Measurements from ENCODE around the gene URB2. TPM values are rescaled to one million over a fixed set of nuclear protein-coding genes. Genes with fewer than 3 reads are reported as not detected.

URB2 gene
- total RNA-seq, 1 experiment from 2014 or later, result 53.2 TPM

- Histone ChIP-seq H3K4ac (ENCODE audit: low read depth, low read length) (no peak overlapping the region), H3K9me3 (ENCODE audit: control insufficient read depth, low read depth, low read length) (no peaks in the 10 kb centered on the region), H2BK5ac (ENCODE audit: insufficient read length, low read length) (no peak overlapping the region), H3K18ac (ENCODE audit: insufficient read length, low read depth, low read length) (no peak overlapping the region), H2BK20ac (ENCODE audit: low read depth, low read length, poor library complexity, severe bottlenecking) (no peak overlapping the region), H2BK12ac (ENCODE audit: insufficient read length, low read depth, low read length) (no peak overlapping the region), H4K91ac (ENCODE audit: insufficient read length, low read depth, low read length) (no peak overlapping the region), H3K27ac (ENCODE audit: insufficient read length, low read depth, low read length) (no peak overlapping the region), H3K23ac (ENCODE audit: insufficient read length, low read depth, low read length) (no peak overlapping the region), H3T11ph (ENCODE audit: low read length) (no peak overlapping the region), H2BK120ac (ENCODE audit: low read depth, low read length, poor library complexity, severe bottlenecking) (no peak overlapping the region), H3K79me2 (ENCODE audit: insufficient read depth, low read length) (peaks cover 7% of the 10 kb centered on the region; the same call in 1 of the 2 replicates), H4K20me1 (ENCODE audit: control insufficient read depth, insufficient read depth, insufficient read length) (peaks cover 2% of the 10 kb centered on the region), H2BK15ac (ENCODE audit: low read depth, low read length) (no peak overlapping the region), H3K14ac (ENCODE audit: insufficient read depth, low read length) (no peak overlapping the region; the same call in 1 of the 2 replicates), H3K9ac (ENCODE audit: extremely low read depth, insufficient read length, low read length) (no peak overlapping the region), H2AK5ac (ENCODE audit: insufficient read length, low read length) (no peak overlapping the region), H3K4me1 (ENCODE audit: insufficient read depth, low read length) (no peaks in the 10 kb centered on the region), H3K79me1 (ENCODE audit: insufficient read depth, low read depth, low read length, poor library complexity, severe bottlenecking) (peaks cover 7% of the 10 kb centered on the region), H4K8ac (replicated peaks; ENCODE audit: insufficient read length, low read depth, low read length) (no peak overlapping the region), H2AFZ (ENCODE audit: low read length) (no peak overlapping the region), H3K23me2 (ENCODE audit: insufficient read length, low read depth, low read length, poor library complexity, severe bottlenecking) (no peaks in the 10 kb centered on the region), H4K5ac (ENCODE audit: insufficient read length, low read depth, low read length) (no peak overlapping the region), H3K27me3 (ENCODE audit: insufficient read depth, low read length) (no peaks in the 10 kb centered on the region), H3K56ac (ENCODE audit: insufficient read length, low read depth, low read length) (no peak overlapping the region), H3K4me2 (ENCODE audit: insufficient read depth, insufficient read length, low read length) (no peak overlapping the region)
- no peak for TF ChIP-seq CTCF (conservative IDR thresholded peaks at IDR 0.05)
- no CpG with 5 or more reads among the region's 3 CpGs for WGBS (ENCODE audit: extremely low coverage, insufficient read length, low lambda C conversion rate)
- no peaks in the 10 kb centered on the region for H3K9me3 Mint-ChIP-seq
- H3K36me3 Mint-ChIP-seq (ENCODE audit: insufficient read depth in 1 of 3, low read depth in 3 of 3), result peaks cover 43 to 89% (median 62%) of the 10 kb centered on the region in 3 experiments
- DNase-seq, result no peak
- no peaks in the 10 kb centered on the region for H3K27me3 Mint-ChIP-seq (ENCODE audit: low read depth)
- H3K4me1 Mint-ChIP-seq, result no peaks in the 10 kb centered on the region
- H3K27ac Mint-ChIP-seq, result no peak overlapping the region
- H3K4me3 Mint-ChIP-seq, result no peak overlapping the region; a peak in 1 of 5 replicates
Observed at GRCh38 chr1:229641306-229641705, 15.3 kb downstream of the URB2 start.

All from H9 (cell line).